Smooth muscle cell of the umbilical artery (primary cell): ENCODE measurements around the gene LAMC1. TPM values are rescaled to one million over a fixed set of nuclear protein-coding genes. Genes with fewer than 3 reads are reported as not detected.

Experiments used
- total RNA-seq: library from RNA; depleted of rRNA; stranded (reverse); fragments of >200 nt; gene quantifications from 2 replicates; pipeline ENCODE4 v1.2.3, GENCODE V29; 2014

The LAMC1 gene
- total RNA-seq, result 959 and 1,206 TPM in 2 replicates

GRCh38 chr1:183023146-183023600 is at the start of gene LAMC1:
LAMC1 (plus strand) TSS chr1:183023420; CDS start chr1:183023717, 297 bp downstream.

GRCh38 chr1:183185941-183186490 is 162.8 kb downstream of the LAMC1 start, which contains the start of gene LAMC2:
LAMC2 (plus strand) TSS chr1:183186264; CDS start chr1:183186353, 89 bp downstream.

Other genes with a start within 250 kb of the LAMC1 start
- 1.2 and 1.5 TPM in 2 replicates for gene NPL, start 233.6 kb upstream of the LAMC1 start, total RNA-seq
- gene DHX9, start 184.1 kb upstream of the LAMC1 start, total RNA-seq, result 126 and 174 TPM in 2 replicates
- not detected in 2 replicates for gene SHCBP1L, start 70.3 kb upstream of the LAMC1 start, total RNA-seq
- gene LAMC2, start 162.8 kb downstream of the LAMC1 start, total RNA-seq, result 203 and 594 TPM in 2 replicates